Measurements from ENCODE around the gene DAZL.

DNA sequence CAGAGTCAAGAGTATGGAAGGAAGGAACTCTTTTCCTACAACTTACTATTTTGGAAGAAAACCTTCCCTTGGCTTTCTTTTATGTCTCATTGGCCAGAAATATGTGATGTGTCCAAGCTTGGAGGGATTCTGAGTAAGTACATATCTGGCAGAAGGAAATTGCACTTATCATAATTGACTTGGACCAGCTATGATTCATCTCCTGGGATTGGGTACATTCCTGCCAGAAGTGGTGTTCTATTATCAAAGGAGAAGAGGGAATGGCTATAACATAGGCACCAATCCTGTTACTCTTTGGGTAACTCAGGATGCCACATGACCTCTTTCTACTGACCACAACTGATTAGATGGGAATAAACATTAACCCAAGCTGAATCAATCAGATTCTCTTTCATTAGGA, 13.5 kb upstream of the DAZL start:
- TF ChIP-seq, protein P1, sequence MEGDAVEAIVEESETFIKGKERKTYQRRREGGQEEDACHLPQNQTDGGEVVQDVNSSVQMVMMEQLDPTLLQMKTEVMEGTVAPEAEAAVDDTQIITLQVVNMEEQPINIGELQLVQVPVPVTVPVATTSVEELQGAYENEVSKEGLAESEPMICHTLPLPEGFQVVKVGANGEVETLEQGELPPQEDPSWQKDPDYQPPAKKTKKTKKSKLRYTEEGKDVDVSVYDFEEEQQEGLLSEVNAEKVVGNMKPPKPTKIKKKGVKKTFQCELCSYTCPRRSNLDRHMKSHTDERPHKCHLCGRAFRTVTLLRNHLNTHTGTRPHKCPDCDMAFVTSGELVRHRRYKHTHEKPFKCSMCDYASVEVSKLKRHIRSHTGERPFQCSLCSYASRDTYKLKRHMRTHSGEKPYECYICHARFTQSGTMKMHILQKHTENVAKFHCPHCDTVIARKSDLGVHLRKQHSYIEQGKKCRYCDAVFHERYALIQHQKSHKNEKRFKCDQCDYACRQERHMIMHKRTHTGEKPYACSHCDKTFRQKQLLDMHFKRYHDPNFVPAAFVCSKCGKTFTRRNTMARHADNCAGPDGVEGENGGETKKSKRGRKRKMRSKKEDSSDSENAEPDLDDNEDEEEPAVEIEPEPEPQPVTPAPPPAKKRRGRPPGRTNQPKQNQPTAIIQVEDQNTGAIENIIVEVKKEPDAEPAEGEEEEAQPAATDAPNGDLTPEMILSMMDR (IDR thresholded peaks at IDR 0.05; ENCODE audit: low read depth, low read length, poor library complexity, severe bottlenecking) = no peak
- no peak for TF ChIP-seq EZH2phosphoT487 (IDR thresholded peaks at IDR 0.05; ENCODE audit: borderline replicate concordance, low read length)
